ENCODE measurements around the gene SYNPR.

SYNPR gene

DNA sequence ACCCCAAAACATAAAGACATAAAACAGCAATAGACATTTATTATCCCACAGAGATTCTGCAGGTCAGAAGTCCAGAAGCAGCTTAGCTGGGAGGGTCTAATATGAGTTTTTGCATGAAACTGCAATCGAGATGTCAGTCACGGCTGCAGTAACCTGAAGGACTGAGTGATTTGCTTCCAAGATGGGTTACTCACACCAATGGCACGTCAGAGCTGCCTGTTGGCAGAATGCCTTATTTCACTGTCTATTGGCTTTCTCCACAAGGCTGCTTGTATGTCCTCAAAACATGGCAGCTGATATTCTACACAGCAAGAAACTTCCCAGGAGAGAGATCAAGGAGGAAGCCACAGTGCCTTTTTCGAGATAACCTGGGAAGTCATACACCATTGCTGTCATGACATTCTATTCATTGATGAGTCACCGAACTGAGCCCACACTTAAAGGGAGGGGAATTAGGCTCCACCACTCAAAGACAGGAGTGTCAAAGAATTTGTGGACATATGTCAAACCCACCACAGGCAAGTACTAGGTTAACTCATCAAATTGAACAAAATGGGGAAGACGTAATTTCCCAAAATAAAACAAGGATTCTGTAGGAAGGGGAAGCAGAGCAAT is 122.2 kb downstream of the SYNPR start:
- no peak for DNase-seq (ENCODE audit: low read depth)
- H3K4me3 ChIP-seq (ENCODE audit: low read depth, low read length): no peak overlapping the region
- no peak for TF ChIP-seq MYC (IDR thresholded peaks at IDR 0.05; ENCODE audit: low read depth, low read length)
- no peak for TF ChIP-seq POLR2A (IDR thresholded peaks at IDR 0.05; ENCODE audit: extremely low read depth, insufficient read length)
- TF ChIP-seq, protein P1, sequence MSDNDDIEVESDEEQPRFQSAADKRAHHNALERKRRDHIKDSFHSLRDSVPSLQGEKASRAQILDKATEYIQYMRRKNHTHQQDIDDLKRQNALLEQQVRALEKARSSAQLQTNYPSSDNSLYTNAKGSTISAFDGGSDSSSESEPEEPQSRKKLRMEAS (IDR thresholded peaks at IDR 0.05; ENCODE audit: low read depth, low read length): no peak
- TF ChIP-seq, protein P2, sequence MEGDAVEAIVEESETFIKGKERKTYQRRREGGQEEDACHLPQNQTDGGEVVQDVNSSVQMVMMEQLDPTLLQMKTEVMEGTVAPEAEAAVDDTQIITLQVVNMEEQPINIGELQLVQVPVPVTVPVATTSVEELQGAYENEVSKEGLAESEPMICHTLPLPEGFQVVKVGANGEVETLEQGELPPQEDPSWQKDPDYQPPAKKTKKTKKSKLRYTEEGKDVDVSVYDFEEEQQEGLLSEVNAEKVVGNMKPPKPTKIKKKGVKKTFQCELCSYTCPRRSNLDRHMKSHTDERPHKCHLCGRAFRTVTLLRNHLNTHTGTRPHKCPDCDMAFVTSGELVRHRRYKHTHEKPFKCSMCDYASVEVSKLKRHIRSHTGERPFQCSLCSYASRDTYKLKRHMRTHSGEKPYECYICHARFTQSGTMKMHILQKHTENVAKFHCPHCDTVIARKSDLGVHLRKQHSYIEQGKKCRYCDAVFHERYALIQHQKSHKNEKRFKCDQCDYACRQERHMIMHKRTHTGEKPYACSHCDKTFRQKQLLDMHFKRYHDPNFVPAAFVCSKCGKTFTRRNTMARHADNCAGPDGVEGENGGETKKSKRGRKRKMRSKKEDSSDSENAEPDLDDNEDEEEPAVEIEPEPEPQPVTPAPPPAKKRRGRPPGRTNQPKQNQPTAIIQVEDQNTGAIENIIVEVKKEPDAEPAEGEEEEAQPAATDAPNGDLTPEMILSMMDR (IDR thresholded peaks at IDR 0.05; ENCODE audit: low read depth, low read length): no peak

DNA sequence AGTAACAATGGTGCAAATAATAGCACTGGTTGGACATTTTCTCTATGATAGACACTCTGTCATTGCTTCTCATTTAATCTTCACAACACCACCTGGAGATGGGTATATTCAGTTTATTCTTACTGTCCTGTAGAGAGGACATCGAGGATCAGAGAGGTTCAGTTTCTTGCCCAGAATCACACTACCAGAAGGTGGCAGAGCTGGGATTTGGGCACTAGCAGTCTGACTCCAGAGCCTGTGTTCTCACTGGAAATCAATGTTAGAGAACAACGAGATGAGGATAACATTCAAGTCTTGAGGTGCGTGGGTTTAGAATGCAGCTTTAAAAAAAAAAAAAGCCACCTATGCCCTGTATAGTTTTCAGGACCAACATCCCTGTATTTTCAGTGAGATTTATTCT is 127.8 kb downstream of the SYNPR start:
- no peak for DNase-seq (ENCODE audit: low read depth)
- TF ChIP-seq POLR2A (IDR thresholded peaks at IDR 0.05; ENCODE audit: extremely low read depth, insufficient read length) (no peak), MYC (IDR thresholded peaks at IDR 0.05; ENCODE audit: low read depth, low read length) (no peak)
- TF ChIP-seq, protein P1 (IDR thresholded peaks at IDR 0.05; ENCODE audit: low read depth, low read length): no peak
- TF ChIP-seq, protein P2 (IDR thresholded peaks at IDR 0.05; ENCODE audit: low read depth, low read length): no peak

DNA sequence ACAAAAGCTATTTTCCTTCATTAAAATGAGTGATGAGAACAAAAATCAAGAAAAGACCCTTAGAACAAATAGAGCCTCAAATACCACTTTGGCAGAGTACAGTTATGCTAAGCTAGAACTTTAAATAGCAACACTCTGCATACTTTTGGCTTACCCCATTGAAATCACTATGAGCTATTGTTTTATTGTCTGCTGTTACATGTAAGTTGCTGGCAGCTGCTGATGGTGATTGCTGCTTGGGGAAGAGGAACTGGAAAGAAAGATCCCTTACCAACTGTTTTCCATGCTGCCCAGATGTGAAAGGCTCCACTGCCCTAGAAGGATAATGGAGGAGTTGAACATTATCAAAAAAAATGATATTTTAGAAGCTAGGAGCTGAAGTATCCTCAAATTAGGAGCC is 135.4 kb downstream of the SYNPR start:
- no peak overlapping the region for H3K4me3 ChIP-seq (ENCODE audit: low read depth, low read length)

More for the DNA sequence above, 127.8 kb downstream of the SYNPR start:
- H3K4me3 ChIP-seq (ENCODE audit: low read depth, low read length): no peak overlapping the region

DNA sequence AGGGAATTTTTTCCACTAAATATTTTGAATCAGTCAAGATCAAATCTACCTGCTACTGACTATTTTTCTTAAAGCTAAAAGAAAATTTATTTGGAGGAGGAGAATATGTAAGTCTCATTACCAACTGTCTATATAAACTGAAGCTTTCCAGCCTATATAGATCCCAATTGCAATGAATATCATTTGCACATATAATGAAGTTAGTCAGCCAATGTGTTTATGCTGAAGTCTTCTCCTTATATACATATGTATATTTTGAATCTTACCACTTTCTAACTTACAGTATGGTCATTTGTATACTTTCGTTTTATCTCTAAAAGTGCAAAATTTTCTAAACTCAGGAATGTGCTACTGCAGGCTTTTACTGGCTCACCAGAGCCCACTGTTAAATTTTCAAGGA is 136.5 kb downstream of the SYNPR start:
- DNase-seq (ENCODE audit: low read depth): no peak
- TF ChIP-seq, protein P1 (IDR thresholded peaks at IDR 0.05; ENCODE audit: low read depth, low read length): no peak
- no peak for TF ChIP-seq POLR2A (IDR thresholded peaks at IDR 0.05; ENCODE audit: extremely low read depth, insufficient read length)
- TF ChIP-seq, protein P2 (IDR thresholded peaks at IDR 0.05; ENCODE audit: low read depth, low read length): no peak
- TF ChIP-seq MYC (IDR thresholded peaks at IDR 0.05; ENCODE audit: low read depth, low read length): no peak
- no peak overlapping the region for H3K4me3 ChIP-seq (ENCODE audit: low read depth, low read length)

More for the DNA sequence above, 135.4 kb downstream of the SYNPR start:
- TF ChIP-seq, protein P2 (IDR thresholded peaks at IDR 0.05; ENCODE audit: low read depth, low read length): no peak
- TF ChIP-seq, protein P1 (IDR thresholded peaks at IDR 0.05; ENCODE audit: low read depth, low read length): no peak
- TF ChIP-seq MYC (IDR thresholded peaks at IDR 0.05; ENCODE audit: low read depth, low read length): no peak
- TF ChIP-seq POLR2A (IDR thresholded peaks at IDR 0.05; ENCODE audit: extremely low read depth, insufficient read length): no peak
- DNase-seq (ENCODE audit: low read depth): no peak

DNA sequence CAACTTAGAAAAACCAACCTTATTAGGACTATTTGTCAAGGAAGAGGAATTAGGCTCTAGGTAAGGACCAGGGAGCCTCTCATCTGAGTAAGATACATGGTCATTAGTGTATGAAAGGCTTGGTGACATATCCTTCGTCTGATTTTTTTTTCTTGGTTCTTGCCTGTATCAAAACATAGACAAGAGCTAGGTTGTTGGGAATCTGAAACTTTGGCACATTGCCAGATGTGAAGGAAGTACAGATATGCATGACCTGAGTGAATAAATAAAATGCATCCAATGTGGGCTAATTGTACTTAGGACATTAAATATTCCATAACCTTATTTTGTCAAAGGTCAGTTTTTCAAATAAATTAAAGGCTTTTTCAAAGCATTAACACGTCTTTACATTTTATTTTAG is 151.8 kb downstream of the SYNPR start:
- TF ChIP-seq, protein P2 (IDR thresholded peaks at IDR 0.05; ENCODE audit: low read depth, low read length): no peak
- no peak for TF ChIP-seq MYC (IDR thresholded peaks at IDR 0.05; ENCODE audit: low read depth, low read length)
- no peak for TF ChIP-seq POLR2A (IDR thresholded peaks at IDR 0.05; ENCODE audit: extremely low read depth, insufficient read length)
- TF ChIP-seq, protein P1 (IDR thresholded peaks at IDR 0.05; ENCODE audit: low read depth, low read length): no peak
- no peak for DNase-seq (ENCODE audit: low read depth)
- no peak overlapping the region for H3K4me3 ChIP-seq (ENCODE audit: low read depth, low read length)

Data from NB4 (cell line).